Measurements from ENCODE around the gene PCDH9. TPM values are rescaled to one million over a fixed set of nuclear protein-coding genes. Genes with fewer than 3 reads are reported as not detected.

The PCDH9 gene
- total RNA-seq, 1 experiment from 2014 or later = 10.1 TPM

DNA sequence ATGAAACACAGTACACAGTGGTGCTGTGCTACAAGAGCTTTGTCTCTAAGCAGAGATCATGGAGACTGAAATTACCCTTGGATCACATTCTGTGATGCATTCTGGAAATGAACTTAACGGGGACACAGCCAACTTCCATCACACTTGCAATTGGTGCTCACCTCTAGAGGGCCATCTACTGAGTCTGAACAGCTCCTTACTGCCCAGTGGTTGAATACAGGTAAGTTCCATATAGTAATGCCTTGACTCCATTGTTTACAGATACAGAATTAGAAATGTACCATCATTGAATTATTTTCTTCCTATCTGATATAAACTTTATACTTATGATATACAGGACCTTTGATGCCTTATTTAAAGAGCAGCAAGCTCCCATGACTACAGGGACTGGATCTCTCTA lies 686.4 kb downstream of the PCDH9 start:
- H3K27ac Mint-ChIP-seq (ENCODE audit: low read depth, unreplicated experiment) = no peak overlapping the region
- no peaks in the 10 kb centered on the region for H3K27me3 Mint-ChIP-seq (ENCODE audit: insufficient read depth, unreplicated experiment)
- ChIA-PET CTCF (interaction anchor here (0.6 kb wide), 1 partner anchor 30 kb away, joined by 3 read pairs; no protein-coding TSS in a partner anchor), POLR2A (no interaction called here)
- peaks cover 7% of the 10 kb centered on the region for H3K9me3 Mint-ChIP-seq (ENCODE audit: unreplicated experiment)
- no peak for TF ChIP-seq CTCF (IDR thresholded peaks at IDR 0.05; ENCODE audit: unreplicated experiment)
- H3K36me3 Mint-ChIP-seq (ENCODE audit: insufficient read depth, unreplicated experiment) = no peaks in the 10 kb centered on the region
- no peak for DNase-seq (ENCODE audit: unreplicated experiment)
- intact Hi-C loops (cut with micrococcal nuclease) = no loop called here
- H3K4me3 Mint-ChIP-seq (ENCODE audit: unreplicated experiment) = no peak overlapping the region
- no TSS peak for BruUV-seq (replicated peaks)
- H3K4me1 Mint-ChIP-seq (ENCODE audit: insufficient read depth, unreplicated experiment) = no peaks in the 10 kb centered on the region

GRCh38 chr13:66537417-66537816 lies 692.7 kb downstream of the PCDH9 start:
- no peak for TF ChIP-seq CTCF (IDR thresholded peaks at IDR 0.05; ENCODE audit: unreplicated experiment)
- no peaks in the 10 kb centered on the region for H3K27me3 Mint-ChIP-seq (ENCODE audit: insufficient read depth, unreplicated experiment)
- H3K4me3 Mint-ChIP-seq (ENCODE audit: unreplicated experiment) = no peak overlapping the region
- H3K4me1 Mint-ChIP-seq (ENCODE audit: insufficient read depth, unreplicated experiment) = no peaks in the 10 kb centered on the region
- POLR2A ChIA-PET = no interaction called here
- no peaks in the 10 kb centered on the region for H3K36me3 Mint-ChIP-seq (ENCODE audit: insufficient read depth, unreplicated experiment)
- intact Hi-C loops (cut with micrococcal nuclease) = no loop called here
- H3K27ac Mint-ChIP-seq (ENCODE audit: low read depth, unreplicated experiment) = no peak overlapping the region
- CTCF ChIA-PET = interaction anchor here (0.5 kb wide), 1 partner anchor 529 kb away, joined by 3 read pairs; no protein-coding TSS in a partner anchor
- H3K9me3 Mint-ChIP-seq (ENCODE audit: unreplicated experiment) = peaks cover 8% of the 10 kb centered on the region
- BruUV-seq (replicated peaks) = no TSS peak
- no peak for DNase-seq (ENCODE audit: unreplicated experiment)

DNA sequence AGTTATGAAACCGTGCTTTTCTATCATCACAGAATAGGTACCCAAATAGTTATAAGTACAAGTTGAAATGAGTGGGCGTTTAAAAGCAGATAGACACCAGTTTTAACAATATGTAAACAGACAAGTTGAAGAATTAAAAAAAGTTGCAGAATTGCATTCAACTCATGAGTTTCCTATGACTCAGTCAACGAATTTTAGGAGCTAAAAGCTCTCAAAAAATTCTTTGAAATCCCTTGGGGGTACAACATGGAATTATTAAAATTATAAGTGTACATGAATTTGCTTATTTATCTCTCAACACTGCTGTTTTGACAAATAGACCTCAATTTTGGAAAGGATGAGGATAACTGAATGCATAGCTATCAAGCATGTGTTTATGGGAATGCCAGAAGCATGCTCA lies 693.4 kb downstream of the PCDH9 start:
- CTCF ChIA-PET = interaction anchor here (0.5 to 1.0 kb wide), 2 partner anchors 43 to 529 kb away, joined by 3 to 4 read pairs; no protein-coding TSS in a partner anchor
- POLR2A ChIA-PET = no interaction called here
- Mint-ChIP-seq H3K9me3 (ENCODE audit: unreplicated experiment) (peaks cover 8% of the 10 kb centered on the region), H3K27me3 (ENCODE audit: insufficient read depth, unreplicated experiment) (no peaks in the 10 kb centered on the region), H3K4me3 (ENCODE audit: unreplicated experiment) (no peak overlapping the region), H3K36me3 (ENCODE audit: insufficient read depth, unreplicated experiment) (no peaks in the 10 kb centered on the region), H3K4me1 (ENCODE audit: insufficient read depth, unreplicated experiment) (no peaks in the 10 kb centered on the region), H3K27ac (ENCODE audit: low read depth, unreplicated experiment) (no peak overlapping the region)
- TF ChIP-seq CTCF (IDR thresholded peaks at IDR 0.05; ENCODE audit: unreplicated experiment) = no peak
- intact Hi-C loops (cut with micrococcal nuclease) = no loop called here
- no TSS peak for BruUV-seq (replicated peaks)
- no peak for DNase-seq (ENCODE audit: unreplicated experiment)

GRCh38 chr13:66534561-66534960 lies 695.6 kb downstream of the PCDH9 start:
- Mint-ChIP-seq H3K36me3 (ENCODE audit: insufficient read depth, unreplicated experiment) (no peaks in the 10 kb centered on the region), H3K4me1 (ENCODE audit: insufficient read depth, unreplicated experiment) (no peaks in the 10 kb centered on the region), H3K9me3 (ENCODE audit: unreplicated experiment) (peaks cover 8% of the 10 kb centered on the region), H3K4me3 (ENCODE audit: unreplicated experiment) (no peak overlapping the region), H3K27me3 (ENCODE audit: insufficient read depth, unreplicated experiment) (no peaks in the 10 kb centered on the region), H3K27ac (ENCODE audit: low read depth, unreplicated experiment) (no peak overlapping the region)
- DNase-seq (ENCODE audit: unreplicated experiment) = no peak
- no TSS peak for BruUV-seq (replicated peaks)
- ChIA-PET CTCF (no interaction called here), POLR2A (no interaction called here)
- no peak for TF ChIP-seq CTCF (IDR thresholded peaks at IDR 0.05; ENCODE audit: unreplicated experiment)
- intact Hi-C loops (cut with micrococcal nuclease) = no loop called here

Measured in MCF 10A (cell line).